ENCODE data around the gene RTN4R.
"Not testable (repeated sequence)": the region's sequence is repeated elsewhere in the genome, so short reads cannot be mapped to it uniquely, and the experiment has no call there.

Gene RTN4R

GRCh38 chr22:20264614-20265452, 3.3 kb downstream of the RTN4R start:
- Histone ChIP-seq H3K79me2 (ENCODE audit: insufficient read depth, low read length) (no peaks in the 10 kb centered on the region), H3K9me3 (ENCODE audit: low read length) (no peaks in the 10 kb centered on the region), H3F3A (ENCODE audit: insufficient read depth, low read length) (no peaks in the 10 kb centered on the region), H4K20me1 (ENCODE audit: insufficient read depth, low read length) (no peaks in the 10 kb centered on the region), H3K4me2 (ENCODE audit: low read length) (no peak overlapping the region), H3K27me3 (ENCODE audit: insufficient read depth, low read length) (no peaks in the 10 kb centered on the region), H3K9ac (ENCODE audit: low read length) (no peak overlapping the region), H3K4me3 (ENCODE audit: low read depth, low read length, poor library complexity, severe bottlenecking) (no peak overlapping the region), H3K4me1 (ENCODE audit: insufficient read depth, low read length, severe bottlenecking) (no peaks in the 10 kb centered on the region), H3K9me2 (ENCODE audit: low read depth, low read length) (no peaks in the 10 kb centered on the region), H3K36me3 (ENCODE audit: insufficient read depth, low read length) (no peaks in the 10 kb centered on the region), H3K27ac (ENCODE audit: low read depth, low read length, poor library complexity, severe bottlenecking) (no peak overlapping the region), H2AFZ (ENCODE audit: low read length) (no peak overlapping the region)
- TF ChIP-seq CTCF (IDR thresholded peaks at IDR 0.05; ENCODE audit: low read length) (no peak), EZH2 (IDR thresholded peaks at IDR 0.05; ENCODE audit: borderline replicate concordance, low read length) (no peak)

GRCh38 chr22:20263404-20264281, 4.5 kb downstream of the RTN4R start:
- H3K27ac ChIP-seq (ENCODE audit: low read depth, low read length, poor library complexity, severe bottlenecking); H3K9me2 ChIP-seq (ENCODE audit: low read depth, low read length); H3K9ac ChIP-seq (ENCODE audit: low read length); H3K4me2 ChIP-seq (ENCODE audit: low read length); H3K36me3 ChIP-seq (ENCODE audit: insufficient read depth, low read length); H3K4me3 ChIP-seq (ENCODE audit: low read depth, low read length, poor library complexity, severe bottlenecking); H4K20me1 ChIP-seq (ENCODE audit: insufficient read depth, low read length); H3K4me1 ChIP-seq (ENCODE audit: insufficient read depth, low read length, severe bottlenecking); H3K79me2 ChIP-seq (ENCODE audit: insufficient read depth, low read length); H2AFZ ChIP-seq (ENCODE audit: low read length); H3F3A ChIP-seq (ENCODE audit: insufficient read depth, low read length); H3K9me3 ChIP-seq (ENCODE audit: low read length); H3K27me3 ChIP-seq (ENCODE audit: insufficient read depth, low read length): not testable (repeated sequence)

GRCh38 chr22:20262582-20263147, 5.5 kb downstream of the RTN4R start:
- Histone ChIP-seq H2AFZ (ENCODE audit: low read length) (no peak overlapping the region), H4K20me1 (ENCODE audit: insufficient read depth, low read length) (no peaks in the 10 kb centered on the region), H3K4me1 (ENCODE audit: insufficient read depth, low read length, severe bottlenecking) (no peaks in the 10 kb centered on the region), H3K79me2 (ENCODE audit: insufficient read depth, low read length) (no peaks in the 10 kb centered on the region), H3K9me2 (ENCODE audit: low read depth, low read length) (no peaks in the 10 kb centered on the region), H3K36me3 (ENCODE audit: insufficient read depth, low read length) (no peaks in the 10 kb centered on the region), H3K27me3 (ENCODE audit: insufficient read depth, low read length) (no peaks in the 10 kb centered on the region), H3K9me3 (ENCODE audit: low read length) (no peaks in the 10 kb centered on the region), H3K4me3 (ENCODE audit: low read depth, low read length, poor library complexity, severe bottlenecking) (no peak overlapping the region), H3F3A (ENCODE audit: insufficient read depth, low read length) (no peaks in the 10 kb centered on the region), H3K27ac (ENCODE audit: low read depth, low read length, poor library complexity, severe bottlenecking) (no peak overlapping the region), H3K9ac (ENCODE audit: low read length) (no peak overlapping the region), H3K4me2 (ENCODE audit: low read length) (no peak overlapping the region)
- TF ChIP-seq EZH2 (IDR thresholded peaks at IDR 0.05; ENCODE audit: borderline replicate concordance, low read length) (no peak), CTCF (IDR thresholded peaks at IDR 0.05; ENCODE audit: low read length) (no peak)
